HEK293T (cell line): ENCODE data around the gene DUSP22.

Experiments used
- BHLHE40 ChIP-seq: fragments of 450-650 bp; IDR thresholded peaks from 2 replicates; pipeline ENCODE4 v1.6.1; 2016; ENCODE audit warnings: mild to moderate bottlenecking, moderate library complexity, borderline replicate concordance
- CTBP1 ChIP-seq: fragments of 450-650 bp; IDR thresholded peaks from 2 replicates; pipeline ENCODE4 v1.6.1; 2016; ENCODE audit warnings: borderline replicate concordance
- ELF4 ChIP-seq: fragments of 450-650 bp; IDR thresholded peaks from 2 replicates; pipeline ENCODE4 v1.6.1; 2017; ENCODE audit warnings: antibody characterized with exemption
- FOXA1 ChIP-seq: fragments of 450-650 bp; IDR thresholded peaks from 2 replicates; pipeline ENCODE4 v1.6.1; 2016; ENCODE audit warnings: mild to moderate bottlenecking
- FOXK2 ChIP-seq: fragments of 450-650 bp; IDR thresholded peaks from 2 replicates; pipeline ENCODE4 v1.6.1; 2016; ENCODE audit warnings: mild to moderate bottlenecking
- HDGF ChIP-seq: fragments of 450-650 bp; IDR thresholded peaks from 2 replicates; pipeline ENCODE4 v1.6.1; 2017; ENCODE audit warnings: antibody characterized with exemption, borderline replicate concordance
- SP1 ChIP-seq: fragments of 450-650 bp; IDR thresholded peaks from 2 replicates; pipeline ENCODE4 v1.6.1; 2017
- TF ChIP-seq, protein P1 (sequence below): fragments of 450-650 bp; IDR thresholded peaks from 2 replicates; pipeline ENCODE4 v1.6.1; 2016

DNA sequence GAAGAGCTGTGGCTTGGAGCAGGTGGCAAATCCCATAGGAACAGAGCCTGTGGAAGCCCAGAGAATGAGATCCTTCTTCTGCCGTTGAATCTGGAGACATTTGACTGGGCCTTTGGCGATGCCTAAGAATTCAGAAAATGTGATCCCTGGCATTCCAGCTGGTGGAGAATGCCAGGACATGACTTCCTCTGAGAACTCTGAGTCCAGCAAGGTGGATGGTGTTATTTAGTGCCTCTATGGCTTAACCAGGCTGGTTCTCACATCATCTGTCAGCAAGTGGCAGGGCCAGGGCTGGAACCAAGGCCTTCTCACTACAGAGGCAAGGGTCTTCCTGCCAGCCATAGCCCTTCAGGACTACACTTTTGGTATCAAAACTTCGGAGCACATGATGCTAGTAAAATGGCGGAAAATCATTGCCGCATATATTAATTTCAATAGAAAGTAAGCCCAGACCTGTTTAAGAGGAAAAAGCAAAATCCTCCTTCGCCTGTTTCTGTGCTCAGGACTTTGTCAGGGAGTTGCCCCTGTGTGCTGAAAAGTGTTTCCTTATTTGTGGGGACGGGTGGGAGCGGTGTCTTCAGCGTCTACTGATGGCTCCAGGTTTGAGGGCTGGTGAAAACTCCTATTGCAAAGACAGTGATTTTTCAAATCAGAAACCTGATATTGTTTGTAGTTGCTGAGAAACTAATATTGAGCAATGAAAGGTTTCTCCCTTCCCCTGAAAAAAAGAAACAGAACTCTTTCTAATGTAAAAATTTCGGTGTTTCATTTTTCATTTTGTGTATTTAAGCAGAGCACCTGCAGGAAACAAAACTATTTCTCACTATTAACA lies 23.9 kb downstream of the DUSP22 start:
- no peak for TF ChIP-seq ELF4
- TF ChIP-seq BHLHE40 = no peak
- no peak for TF ChIP-seq FOXK2
- no peak for TF ChIP-seq FOXA1
- no peak for TF ChIP-seq CTBP1
- no peak for TF ChIP-seq HDGF
- TF ChIP-seq, protein P1, sequence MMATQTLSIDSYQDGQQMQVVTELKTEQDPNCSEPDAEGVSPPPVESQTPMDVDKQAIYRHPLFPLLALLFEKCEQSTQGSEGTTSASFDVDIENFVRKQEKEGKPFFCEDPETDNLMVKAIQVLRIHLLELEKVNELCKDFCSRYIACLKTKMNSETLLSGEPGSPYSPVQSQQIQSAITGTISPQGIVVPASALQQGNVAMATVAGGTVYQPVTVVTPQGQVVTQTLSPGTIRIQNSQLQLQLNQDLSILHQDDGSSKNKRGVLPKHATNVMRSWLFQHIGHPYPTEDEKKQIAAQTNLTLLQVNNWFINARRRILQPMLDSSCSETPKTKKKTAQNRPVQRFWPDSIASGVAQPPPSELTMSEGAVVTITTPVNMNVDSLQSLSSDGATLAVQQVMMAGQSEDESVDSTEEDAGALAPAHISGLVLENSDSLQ = no peak
- TF ChIP-seq SP1 = no peak
